Epidermal melanocyte (primary cell): ENCODE results near the gene EPHX1.

ENCODE experiments used
- DNase-seq: peaks from one replicate; pipeline ENCODE4 v3.0.0; 2011; ENCODE audit warnings: low spot score; ENCODE audit not compliant: insufficient read length

Gene EPHX1

DNA sequence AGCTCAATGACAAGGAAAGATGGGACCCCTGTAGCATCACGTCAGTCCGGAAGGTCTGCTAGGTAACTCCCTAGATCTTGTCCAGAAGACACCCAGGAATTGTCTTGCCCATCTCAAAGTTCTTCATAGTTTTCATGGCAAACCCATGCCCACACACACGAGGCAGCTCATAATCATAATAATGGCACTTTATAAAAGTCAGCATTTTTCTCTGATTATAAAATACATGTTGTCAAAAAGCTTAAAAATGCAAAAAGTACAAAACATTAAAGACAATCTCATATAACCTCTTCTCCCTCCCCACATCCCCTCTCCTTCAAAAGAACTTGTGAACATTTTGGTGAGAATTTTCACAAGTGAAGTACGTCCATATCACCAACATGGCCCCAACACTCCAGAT lies 30.8 kb downstream of the EPHX1 start:
- DNase-seq = no peak

DNA sequence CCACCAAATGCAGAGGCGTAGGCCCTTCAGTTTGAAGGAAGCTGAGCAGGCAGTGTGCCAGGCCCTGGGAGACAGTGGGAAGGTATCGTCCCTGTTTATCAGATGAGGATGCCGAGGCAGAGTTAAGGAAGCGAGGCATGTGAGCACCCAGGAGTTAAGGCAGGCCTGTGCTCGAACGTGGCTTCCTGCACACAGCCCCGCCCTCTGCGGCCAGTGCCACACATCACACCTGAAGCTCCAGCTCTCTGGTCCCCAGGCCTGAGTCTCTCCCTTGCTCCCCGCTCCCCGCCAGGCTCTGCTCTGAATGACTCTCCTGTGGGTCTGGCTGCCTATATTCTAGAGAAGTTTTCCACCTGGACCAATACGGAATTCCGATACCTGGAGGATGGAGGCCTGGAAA lies 32.1 kb downstream of the EPHX1 start:
- no peak for DNase-seq

DNA sequence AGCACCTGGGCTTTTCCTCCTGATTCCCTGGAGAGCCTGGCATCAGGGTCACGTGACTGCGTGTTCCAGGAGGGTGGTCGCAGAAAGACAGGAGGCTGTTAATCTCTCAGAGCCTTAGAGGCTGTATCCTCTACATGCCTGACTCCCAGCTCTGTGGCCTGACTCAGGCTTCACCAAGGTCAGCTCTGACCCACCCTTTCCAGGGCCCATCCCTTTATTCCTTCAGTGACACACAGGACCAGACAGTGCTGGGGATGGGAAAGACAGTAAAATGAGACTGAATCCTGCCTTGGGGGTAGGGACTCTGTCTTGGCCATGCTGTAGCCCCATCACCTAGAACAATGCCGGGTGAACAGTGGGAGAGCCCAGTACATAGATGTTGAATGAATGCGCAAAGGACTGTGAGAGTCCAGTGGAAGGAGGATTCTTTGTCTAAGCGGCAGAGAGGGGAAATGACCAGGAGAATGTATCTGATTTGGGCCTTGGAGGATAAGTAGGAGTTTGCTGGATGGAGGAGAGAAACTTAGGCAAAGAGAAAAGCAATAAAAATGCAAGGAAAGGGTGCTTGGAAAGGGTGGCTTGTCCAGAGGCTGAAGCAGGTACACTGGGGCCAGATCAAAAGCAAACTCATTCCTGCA lies 33.0 kb downstream of the EPHX1 start:
- DNase-seq = no peak

DNA sequence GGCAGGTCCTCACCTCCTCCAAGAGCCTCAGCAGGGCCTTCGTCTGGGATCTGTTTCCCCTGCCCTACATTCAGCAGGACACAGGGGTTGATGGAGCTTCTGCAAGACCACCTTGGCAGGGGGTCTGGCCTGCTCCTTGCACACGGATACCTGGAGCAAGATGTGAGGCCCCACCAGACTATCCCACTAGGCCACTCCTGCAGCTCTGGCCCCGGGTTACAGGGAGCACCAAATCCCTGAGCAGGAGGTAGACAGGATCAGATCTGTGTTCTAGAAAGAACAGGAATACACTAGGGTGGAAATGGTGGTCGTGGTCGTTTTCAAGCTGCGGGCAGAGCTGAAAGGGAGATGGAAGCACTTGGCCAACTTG lies 33.5 kb downstream of the EPHX1 start:
- no peak for DNase-seq

DNA sequence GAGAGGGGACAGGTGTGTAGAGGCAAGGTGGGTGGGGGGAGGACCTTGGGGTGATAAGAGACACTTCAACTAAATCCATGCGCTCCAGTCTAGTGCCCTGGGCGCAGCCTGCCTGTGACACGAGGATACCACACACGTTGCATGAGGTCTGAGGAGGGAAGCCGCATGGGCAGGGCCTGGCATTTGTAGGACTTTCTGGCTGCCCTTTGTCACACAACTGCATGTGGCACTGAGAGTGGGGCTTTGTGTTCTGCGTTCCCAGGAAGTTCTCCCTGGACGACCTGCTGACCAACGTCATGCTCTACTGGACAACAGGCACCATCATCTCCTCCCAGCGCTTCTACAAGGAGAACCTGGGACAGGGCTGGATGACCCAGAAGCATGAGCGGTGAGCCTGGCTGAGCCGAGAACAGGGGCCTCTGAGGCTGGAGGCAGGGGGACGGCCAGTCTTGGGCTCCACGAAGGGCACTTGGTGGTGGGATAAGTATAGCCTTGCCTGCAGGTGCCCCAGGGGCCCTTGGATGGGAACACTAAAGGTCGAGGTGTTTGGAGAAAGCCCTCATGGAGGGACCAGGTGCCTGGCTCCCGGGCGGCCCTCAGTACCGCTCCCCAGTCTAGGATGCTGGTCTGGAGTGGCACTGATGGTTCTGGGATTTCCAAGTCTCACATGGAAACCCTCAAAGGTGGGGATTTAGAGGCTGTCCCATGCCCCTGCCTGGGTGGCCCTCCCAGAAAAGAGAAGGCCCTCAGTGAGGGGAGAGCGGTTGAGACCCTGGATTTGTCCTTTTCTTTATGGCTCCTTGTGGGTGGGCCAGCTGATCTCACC lies 34.5 kb downstream of the EPHX1 start:
- no peak for DNase-seq

DNA sequence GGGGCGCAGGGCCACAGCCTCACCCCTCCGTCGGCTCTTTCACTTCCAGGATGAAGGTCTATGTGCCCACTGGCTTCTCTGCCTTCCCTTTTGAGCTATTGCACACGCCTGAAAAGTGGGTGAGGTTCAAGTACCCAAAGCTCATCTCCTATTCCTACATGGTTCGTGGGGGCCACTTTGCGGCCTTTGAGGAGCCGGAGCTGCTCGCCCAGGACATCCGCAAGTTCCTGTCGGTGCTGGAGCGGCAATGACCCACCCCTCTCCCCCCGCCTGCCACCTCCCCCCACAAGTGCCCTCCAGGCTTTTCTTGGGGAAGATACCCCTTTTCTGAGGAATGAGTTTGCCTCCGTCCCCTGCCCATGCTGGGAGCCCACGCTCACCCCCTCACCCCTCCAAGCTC lies 35.2 kb downstream of the EPHX1 start:
- DNase-seq = no peak

DNA sequence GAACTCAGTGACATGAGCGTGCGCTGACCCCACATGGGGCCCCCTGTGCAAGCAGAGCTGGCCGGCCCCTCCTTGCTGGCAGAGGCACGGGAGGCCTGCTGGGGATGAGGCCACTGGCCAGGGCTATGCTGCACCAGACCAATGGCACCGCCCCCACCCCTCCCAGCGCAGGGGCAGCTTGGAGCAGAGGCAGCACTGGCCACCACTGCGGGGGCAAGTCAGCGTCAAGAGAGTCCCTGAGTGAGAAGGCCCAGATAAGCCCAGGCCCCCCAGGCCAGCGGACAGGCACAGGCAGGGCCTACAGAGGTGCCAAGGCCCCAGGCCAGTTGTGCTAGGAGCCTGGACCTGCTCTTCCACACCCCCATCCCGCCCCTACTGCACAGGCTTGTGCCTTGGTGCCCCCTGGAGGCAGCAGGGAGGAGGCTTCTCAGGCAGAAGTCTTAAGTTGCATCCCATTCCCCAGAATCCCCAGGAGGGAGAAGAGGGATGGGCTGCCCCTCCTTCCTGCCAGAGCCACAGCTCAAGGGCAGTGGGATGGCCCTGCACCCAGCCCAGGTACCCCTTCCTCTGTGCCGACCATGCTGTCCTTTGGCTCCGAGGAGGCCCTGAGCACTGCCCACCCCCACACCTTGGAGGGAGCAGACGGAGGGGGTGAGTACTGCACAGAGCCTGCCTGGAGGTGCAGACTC lies 35.8 kb downstream of the EPHX1 start:
- no peak for DNase-seq

DNA sequence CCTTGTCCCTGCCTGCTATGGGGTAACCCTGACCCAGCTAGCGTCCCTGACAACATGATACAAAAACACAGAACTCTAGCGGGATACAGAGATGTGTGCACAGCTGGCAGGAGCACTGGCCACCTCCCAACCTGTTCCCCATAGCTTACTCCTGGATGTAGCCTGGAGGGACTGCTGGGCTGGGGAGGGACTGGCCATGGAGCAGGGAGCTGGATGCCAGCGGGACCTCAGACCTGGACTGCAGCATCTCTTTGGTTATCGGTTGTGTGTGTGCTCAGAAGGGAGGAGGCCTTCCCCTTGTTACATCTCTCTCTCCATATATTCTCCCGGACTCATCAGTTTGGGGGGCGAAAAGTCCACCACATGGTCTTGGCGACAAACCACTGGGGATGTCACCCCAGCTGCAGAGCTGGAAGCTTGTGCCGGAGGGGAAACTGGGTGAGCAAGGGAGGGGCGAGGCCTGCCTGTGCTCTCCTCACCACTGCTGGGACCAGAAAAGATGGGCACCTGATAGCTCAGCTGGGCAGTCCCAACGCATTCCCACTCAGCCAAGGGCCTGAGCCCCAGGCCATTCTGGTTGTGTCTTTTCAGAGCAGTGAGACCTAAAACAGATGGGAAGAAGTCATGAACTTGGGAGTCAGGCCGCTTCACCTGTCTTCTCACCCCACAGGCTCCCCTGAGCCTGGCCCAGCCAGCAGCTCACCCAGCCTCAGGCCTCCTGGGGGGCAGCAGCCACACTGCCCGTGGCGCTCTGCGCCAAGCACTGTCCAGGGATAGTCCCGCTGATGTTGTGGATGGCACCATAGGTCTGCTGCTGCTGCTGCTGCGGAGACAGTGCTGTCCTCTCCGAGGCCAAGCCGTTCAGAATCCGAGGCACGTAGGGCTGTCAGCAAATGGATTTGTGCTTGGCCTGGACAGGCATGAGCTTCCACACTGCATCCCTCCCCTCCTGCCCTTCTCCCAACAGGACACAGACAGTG lies 36.7 kb downstream of the EPHX1 start:
- DNase-seq = no peak

DNA sequence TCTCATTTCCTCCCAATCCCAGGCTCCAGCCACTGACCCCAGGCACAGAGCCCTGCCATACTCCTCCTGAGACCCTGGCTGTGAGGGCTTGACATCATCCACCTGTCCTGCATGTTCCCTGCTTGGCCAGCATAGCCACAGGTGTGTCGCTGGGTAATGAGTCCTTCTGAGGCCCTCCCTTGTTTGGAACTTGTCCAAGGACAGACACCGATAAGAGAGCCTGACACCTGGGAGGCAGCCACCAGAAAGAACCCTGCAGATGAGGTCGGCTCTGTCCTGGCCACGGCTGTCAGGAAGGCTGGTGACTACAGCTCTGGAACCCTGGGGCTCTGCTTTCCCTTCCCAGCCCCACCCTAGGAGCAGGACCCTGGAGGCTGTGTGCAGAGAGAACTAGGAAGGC lies 37.7 kb downstream of the EPHX1 start:
- DNase-seq = no peak

DNA sequence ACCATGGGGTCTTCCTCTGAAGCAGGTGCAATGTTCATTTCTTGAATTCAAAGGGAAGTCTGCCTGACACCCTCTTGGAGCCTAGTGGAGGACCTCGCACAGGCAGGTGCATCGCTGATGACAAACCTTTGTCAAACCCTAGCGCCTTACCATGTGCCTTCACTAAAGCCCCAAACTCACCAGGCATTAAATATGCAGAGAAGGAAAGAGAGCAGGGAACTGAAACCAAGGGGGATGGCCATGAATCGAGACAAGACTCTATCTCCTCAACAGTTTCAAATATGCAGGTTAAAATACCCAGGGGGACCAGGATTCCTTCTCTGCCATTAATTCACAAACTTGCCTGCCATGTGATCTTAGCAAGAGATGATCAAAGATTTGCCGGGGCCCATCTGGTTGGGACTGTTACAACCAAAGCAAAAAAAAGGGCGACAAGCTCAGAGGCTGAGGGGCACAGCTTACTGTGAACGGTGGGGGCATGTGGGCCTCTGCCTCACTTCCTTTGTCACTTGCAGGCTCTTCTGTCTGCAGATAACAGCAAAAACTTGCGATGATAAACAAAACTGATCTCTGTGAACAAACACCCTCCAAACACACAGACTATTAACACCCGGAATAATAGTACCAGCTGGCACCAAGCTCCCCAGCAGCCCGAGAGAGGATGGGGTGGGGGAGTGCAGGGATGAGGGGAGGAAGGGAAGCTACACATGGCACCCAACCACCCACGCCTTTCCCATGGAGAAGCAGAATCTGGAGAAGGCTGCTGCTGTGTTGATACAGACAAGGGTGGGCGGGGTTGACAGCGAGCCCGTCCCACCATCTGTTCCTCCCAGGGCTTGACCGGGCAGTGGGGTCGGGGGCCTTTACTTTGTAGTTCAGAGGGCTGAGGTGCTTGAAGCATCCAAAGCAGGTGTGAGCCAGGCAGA lies 38.4 kb downstream of the EPHX1 start:
- DNase-seq = no peak

DNA sequence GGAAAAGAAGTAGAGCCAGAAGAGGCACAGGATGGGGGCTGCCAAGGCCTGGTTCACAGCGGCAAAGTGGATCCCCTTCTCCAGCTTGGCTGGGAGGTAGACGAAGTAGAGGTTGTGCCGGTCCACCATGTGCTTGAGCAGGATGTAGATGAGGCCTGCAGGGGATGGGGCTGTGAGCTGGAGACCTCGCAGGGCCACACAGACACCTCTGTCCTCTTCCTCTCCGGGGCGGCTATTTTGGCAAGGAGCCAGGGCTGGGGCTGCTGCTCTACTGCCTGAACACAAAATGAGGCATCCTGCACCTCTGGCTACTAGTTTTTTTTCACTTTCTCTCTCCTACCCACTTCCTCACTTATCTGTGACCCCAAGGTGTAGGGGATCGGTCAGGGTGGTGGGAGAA lies 40.0 kb downstream of the EPHX1 start:
- no peak for DNase-seq

DNA sequence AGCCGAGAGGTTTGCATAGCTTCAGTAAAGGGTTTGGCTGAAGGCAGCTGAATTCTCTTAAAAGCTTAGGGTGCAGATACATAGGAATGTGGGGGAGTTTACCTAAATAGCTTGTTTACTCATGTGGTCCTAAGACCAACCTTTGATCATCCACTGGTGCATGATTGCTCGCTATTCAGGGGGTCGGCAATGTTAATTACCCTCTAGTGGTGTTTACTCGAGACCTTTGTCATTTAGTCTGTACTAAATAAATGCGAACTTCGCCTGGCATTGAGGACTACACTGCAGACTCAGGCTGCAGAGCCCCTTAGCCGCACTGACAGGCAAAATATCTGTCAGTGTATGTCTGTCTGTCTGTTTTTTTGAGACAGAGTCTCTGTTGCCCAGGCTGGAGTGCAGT lies 40.4 kb downstream of the EPHX1 start:
- no peak for DNase-seq

DNA sequence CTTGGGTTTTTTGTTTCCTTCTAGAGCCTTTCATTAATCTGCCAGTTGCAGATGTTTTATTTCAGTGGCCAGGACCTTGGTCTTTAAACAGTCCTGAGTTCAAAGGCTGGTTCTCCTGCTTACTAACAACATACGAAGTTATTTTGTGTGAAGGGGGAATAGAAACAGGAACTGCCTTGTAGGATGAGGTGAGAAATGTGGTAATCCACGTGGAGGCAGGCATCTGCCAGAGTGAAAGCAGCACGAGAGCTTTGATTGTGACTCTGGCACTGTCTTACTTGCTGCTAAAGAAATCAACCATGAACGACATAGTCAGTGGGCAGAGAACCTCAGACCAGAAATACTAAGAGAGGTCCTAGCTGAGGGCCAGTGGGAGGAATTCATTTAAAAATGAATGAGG lies 41.9 kb downstream of the EPHX1 start:
- no peak for DNase-seq

DNA sequence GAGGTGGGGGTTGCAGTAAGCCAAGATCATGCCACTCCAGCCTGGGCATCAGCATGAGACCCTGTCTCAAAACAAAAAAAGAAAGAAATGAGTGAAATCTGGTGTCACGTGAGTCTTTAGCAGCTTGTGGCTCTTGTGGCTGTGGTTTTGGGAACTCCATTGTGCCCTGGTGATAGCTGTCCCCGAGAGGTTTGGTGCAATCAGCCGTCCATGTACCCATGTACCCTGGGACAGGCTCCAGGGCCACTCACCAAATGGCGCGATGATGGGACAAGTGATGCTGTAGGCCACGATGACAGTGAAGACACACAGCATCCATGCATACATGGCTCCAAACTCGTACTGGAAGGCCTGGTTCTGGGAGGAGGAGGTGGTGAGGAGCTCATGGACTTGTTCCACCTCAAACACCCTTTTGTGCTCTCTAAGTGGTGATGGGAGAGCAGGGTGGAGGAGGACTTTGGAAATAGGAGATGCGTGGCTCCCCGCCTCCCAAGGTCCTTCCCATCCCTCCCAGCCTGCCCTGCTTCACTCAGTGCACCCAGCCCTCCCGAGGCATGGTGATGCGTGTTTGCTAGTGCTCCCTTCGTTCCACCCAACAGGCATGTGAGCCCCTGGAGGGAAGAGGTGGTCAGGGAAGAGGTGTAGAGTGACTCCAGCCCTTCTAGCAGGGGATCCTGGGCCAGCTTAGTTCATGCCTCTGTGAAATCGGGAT lies 42.6 kb downstream of the EPHX1 start:
- DNase-seq = no peak

DNA sequence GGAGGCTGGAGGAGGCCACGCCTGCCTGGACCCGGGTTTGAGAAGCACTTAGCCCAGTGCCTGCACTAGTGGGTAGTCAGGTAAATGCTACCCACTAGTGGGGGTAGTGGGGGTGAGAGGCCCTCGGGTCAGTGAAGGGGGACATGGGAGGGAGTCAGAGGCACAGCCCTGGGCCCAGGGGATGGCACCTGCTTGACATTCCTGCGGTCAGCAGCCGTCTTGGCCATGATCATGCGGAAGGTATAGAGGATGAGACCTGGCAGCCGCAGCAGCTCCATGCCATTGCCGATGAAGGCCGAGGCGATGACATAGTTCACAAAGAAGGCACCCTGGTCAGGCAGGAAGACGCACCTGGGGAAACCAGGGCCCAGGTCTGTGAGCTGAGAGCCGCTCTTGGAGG lies 43.5 kb downstream of the EPHX1 start:
- DNase-seq = no peak

DNA sequence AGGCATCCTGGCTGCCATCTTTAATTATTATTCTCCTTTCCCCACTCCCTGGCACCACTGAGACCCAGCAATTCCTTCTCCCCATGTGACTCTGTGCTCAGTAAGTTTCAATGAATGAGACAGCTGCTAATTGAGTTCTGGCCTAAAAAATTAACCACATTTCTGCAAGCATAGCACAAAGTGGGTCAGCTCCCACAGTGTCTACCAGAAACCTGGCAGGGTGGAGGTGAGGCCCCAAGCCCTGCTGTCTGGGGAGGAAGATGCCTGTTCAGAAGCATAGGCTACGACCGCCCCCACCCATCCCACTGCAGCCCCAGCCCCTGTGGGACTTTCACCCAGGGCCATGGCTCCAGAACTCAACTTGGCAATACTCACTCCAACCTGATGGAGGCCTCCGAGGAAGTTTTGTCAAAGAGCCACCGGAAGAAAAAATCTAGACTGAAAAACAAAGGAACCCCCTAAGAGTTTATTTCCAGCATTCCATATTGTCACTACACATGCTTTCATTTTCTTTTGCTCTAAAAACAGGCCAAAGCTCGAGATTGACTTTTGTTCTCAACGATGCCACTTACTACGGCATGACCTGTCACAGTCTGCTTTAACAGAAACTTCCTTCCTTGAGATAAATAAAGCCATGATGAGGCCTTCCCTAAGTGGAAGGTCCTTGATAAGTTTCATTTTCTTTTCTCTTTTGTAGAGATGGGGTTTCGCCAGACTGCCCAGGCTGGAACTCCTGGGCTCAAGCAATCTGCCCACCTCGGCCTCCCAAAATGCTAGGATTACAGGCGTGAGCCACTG lies 45.8 kb downstream of the EPHX1 start:
- no peak for DNase-seq

DNA sequence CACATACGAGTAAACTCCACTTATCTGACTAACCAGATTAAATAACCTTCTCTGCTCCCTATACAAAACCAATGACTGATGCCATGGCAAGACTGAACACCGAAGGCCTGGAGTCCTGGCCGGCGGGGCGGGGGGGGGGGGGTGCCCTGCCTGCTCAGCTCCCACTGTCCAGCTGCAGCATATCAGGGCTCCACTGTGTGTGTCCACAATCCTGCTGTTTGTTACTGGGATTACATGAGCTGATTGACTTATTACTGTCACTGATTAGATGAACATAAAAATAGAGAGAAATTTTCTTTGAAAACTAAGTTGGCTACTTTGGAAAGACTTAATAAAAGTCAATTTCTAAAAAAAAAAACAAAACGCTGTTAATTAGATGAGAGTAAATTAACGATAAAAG lies 47.3 kb downstream of the EPHX1 start:
- no peak for DNase-seq

DNA sequence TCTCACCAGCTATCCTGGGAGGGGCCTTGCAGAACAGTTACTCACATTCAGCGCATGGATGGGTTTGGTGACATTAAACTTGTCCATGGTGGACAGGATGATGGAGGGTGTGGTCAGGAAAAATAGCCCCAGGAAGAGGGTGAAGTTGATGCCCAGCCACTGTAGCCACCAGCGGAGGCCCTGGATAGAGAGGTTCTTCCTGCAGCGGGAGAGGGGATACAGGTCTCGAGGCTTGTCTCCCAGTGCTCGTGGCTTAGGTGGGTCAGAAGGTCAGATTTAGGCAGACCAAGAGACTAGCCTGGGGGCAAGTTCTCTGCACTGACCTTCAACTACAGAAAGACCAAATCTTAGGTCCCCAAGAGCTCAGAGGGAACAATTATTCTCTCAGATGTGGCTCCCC lies 49.2 kb downstream of the EPHX1 start:
- DNase-seq = no peak

DNA sequence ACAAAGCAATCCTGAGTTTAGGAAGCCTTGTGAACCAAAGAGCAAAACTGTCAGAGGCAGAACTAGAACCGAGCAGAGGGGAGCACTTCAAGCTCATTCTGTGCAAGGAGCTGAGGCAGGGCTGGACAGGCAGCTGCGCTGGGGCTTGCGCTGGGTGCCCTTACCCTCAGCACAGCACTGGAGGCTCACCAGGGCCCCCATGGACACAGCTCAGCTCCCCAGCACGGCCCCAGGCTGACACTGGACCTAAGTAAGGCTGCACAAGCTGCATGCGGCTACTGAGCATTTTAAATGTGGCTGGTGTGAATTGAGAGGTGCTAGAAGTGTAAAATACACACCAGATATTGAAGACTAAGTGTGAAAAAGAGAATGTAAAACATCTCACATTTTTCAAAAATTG lies 50.2 kb downstream of the EPHX1 start:
- no peak for DNase-seq
